ELF-1 (cell line): ENCODE data around the gene INIP.
"Not testable (repeated sequence)": the region's sequence is repeated elsewhere in the genome, so short reads cannot be mapped to it uniquely, and the experiment has no call there.

Experiments used
- DNase-seq: peaks from one replicate; pipeline ENCODE4 v3.0.0-alpha.2; 2016; ENCODE audit warnings: low read depth, low spot score

The INIP gene

GRCh38 chr9:112743216-112743836 is 25.4 kb upstream of the INIP start:
- DNase-seq, result no peak

DNA sequence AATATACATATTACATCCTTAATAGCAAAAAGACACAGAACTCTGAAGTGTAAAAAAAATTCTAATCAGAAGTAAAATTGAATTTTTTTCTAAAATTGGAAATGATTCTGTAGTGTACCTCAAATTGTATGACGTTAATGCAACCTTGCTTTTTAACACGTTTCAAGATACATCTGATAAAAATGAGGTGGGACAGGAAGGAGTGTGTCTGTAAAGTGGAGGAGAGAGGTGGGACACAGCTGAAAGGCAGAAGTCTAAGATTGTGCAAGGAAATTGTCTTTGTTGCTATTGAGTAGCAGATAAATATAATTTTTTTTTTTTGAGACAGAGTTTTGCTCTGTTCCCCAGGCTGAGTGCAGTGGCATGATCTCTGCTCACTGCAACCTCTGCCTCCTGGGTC is 17.0 kb upstream of the INIP start:
- no peak for DNase-seq

DNA sequence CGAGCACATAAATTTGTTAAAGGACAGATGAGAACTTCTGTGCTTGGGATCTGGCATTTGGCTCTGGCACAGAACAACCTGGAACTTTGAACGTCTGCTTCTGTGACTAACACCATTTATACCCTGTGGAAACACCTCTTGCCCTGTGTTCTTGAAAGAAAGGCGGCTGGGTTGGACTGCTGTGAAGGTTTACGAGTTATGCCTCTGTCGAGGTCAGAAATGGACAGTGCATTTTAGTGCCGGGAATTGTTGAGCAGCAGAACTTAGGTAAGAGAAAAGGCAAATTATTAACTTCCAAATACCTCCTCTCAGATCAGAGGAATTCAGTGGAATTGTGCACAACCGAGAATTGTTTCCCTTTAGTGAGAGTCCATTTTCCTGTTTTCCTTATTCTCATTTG is 14.1 kb upstream of the INIP start:
- no peak for DNase-seq

DNA sequence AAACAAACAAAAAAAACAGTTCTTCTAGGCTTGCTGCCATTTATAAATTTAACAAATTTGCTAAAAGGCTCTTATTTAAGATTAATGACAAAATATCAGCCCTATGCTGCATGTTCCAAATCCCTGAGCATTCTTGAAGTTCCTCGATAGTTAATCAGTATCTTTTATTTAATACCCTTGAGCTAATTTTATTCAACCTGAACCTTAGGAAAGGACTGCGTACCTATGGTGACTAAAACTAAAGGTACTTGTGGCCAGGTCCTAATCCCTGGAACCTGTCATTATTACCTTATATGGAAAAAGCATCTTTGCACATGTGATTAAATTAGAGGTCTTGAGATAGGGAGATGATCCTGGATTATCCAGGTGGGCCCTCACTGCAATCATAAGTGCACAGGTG is 10.5 kb upstream of the INIP start:
- no peak for DNase-seq

DNA sequence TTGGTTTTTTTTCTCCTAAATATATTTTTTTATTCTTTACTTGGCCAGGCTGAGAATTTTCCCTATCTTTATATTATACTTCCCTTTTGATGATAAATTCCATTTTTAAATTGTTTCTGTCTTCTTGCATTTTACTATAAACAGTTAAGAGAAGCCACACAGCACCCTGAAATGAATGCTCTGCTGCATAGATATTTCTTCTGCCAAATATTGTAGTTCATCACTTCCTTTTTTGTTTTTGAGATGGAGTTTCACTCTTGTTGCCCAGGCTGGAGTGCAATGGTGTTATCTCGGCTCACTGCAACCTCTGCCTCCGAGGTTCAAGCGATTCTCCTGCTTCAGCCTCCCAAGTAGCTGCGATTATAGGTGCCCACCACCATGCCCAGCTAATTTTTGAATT is 8.5 kb upstream of the INIP start:
- DNase-seq, result no peak

DNA sequence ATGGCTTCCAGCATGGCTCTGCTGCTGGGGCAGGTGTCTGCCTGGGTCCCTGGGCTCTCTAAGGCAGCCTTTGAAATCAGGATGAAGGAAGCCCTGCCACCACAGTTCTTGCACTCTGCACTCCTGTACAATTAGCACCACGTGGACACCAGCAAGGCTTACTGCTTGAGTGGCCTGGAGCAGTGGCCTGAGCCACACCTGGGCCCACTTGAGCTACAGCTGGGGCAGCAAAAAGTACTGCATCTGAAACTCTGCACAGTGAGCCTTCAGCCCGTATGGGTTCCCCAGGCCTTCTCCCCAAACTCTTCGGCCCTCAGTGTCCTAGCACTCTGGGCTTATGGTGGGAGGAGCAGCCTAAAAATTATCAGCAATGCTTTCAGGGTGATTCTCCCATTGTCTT is 8.0 kb upstream of the INIP start:
- no peak for DNase-seq

DNA sequence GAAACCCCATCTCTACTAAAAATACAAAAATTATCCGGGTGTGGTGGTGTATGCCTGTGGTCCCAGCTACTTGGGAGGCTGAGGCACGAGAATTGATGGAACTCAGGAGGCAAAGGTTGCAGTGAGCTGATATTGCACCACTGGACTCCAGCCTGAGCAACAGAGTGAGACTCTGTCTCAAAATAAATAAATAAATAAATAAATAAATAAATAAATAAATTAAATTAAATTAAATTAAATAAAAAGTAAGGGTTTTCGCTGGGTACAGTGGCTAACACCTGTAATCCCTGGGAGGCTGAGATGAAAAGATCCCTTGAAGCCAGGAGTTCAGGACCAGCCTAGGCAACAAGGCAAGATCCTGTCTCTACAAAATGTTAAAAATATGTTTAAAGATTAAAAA is 4.8 kb upstream of the INIP start:
- not testable (repeated sequence) for DNase-seq

GRCh38 chr9:112720113-112720780 is 2.3 kb upstream of the INIP start:
- DNase-seq, result no peak

DNA sequence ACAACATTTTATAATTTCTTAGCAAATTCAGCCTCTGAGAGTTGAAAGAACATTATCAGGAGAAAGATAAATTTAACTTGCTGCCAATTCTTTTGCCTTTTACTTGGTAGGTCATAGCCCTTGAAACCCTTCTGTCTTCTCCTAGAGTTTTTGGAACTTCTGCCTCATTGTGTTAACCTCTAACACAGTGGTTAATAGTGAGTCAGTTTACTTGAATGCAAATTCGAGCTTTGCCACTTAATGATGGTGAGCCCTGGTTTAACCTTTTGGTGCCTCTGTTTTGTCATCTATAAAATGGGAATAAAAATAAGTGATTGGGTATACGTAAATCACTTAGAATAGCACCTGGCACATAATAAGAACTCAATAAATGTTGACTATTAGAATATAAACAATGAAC is 1.8 kb upstream of the INIP start:
- DNase-seq, result no peak

DNA sequence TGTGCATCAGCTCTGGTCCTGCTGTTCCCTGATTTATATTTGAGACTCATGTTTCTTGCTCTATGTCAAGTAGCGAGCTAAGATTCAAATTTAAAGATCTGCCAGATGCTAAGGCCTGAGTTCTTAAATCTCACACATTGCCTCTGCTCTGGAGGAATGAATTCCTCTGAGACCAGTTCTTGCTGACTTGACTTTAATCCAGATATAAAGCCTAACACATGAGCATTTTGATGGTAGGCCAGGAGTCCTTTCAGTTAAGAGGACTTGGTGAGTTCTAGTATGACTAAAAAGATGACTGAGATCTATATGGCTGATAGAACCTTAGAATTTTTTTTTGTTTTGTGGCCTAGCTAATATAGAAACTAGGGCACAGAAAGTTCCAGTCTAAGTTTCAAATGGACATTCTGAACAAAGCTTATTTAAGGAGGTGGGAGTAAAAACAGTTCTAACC is 1.3 kb upstream of the INIP start:
- no peak for DNase-seq

DNA sequence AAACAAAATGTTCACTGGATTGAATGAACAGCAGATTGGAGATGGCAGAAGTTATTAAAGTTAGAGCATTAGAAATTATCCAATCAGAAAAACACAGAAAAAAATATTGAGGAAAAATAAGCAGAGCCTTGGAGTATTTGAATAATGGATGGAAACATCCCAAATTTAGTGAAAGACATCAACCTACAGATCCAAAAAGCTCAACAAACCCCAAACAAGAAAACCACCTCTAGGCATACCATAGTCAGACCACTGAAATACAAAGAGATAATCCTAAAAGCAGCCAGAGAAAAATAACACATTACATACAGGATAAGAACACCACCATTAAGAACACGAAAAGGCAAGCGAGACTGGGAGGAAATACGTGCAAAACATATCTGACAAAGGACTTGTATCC is 5.2 kb downstream of the INIP start:
- no peak for DNase-seq

DNA sequence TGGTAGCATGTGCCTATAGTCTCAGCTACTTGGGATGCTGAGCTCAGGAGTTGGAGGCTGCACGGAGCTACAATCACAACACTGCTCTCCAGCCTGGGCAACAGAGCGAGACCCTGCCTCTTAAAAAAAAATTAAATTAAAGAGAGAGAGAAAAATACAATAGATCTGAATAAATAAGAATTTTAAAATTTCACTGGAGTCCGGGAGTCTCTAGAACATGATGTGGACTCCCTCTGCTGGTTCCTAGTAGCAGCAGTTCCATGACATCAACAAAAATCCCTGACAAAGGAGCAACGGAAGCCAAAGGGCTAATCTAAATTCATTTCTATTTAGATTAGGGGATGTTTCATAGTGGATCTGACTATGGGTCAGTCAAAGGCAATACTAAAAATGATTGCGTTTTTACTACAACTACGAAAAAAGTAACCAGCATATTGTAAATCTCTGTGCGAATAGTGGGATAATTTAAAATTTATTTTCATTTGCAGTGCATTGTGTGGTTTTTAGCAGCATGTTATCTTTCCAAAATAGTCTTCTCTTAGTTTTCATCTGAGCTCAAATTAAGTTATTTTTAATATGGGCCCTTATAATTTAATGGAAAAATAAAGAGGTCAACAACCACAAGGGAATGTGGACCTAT is 6.7 kb downstream of the INIP start:
- DNase-seq, result peak; percentile 6

GRCh38 chr9:112705768-112706427 is 12.0 kb downstream of the INIP start:
- DNase-seq, result peak; percentile 15

DNA sequence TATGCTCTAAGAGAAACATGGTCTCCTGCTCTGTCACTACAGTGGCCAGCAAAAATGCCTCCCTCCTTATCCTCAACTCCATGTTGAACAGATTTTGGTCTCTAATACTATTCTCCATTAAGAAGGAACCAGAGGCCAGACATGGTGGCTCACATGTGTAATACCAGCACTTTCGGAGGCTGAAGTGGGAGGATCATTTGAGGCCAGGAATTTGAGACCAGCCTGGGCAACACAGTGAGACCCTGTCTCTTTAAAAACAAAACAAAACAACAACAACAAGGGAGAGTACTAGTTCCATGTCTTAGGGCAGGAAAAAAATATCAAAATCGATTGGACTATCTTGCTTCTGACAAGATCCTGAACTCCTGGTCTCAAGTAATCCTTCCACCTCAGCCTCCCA is 14.6 kb downstream of the INIP start:
- DNase-seq, result no peak

DNA sequence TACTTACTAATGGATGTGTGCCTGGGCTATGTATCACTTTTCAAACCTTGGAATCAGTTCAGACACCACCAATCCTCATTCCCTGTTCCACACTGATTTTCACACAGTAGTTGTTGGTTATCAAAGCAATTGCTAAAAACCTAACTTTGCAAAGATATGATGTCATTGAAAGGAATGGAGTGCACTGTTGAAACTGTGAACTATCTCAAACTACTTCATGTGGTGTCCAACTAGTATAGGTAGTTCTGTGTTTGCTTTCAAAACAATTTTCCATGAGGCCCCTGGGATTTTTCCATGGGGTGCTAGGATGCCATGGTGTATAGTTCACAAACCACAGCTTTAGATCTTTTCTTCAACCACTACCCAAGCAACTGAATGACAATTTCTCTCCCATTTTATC is 17.8 kb downstream of the INIP start:
- DNase-seq, result no peak

DNA sequence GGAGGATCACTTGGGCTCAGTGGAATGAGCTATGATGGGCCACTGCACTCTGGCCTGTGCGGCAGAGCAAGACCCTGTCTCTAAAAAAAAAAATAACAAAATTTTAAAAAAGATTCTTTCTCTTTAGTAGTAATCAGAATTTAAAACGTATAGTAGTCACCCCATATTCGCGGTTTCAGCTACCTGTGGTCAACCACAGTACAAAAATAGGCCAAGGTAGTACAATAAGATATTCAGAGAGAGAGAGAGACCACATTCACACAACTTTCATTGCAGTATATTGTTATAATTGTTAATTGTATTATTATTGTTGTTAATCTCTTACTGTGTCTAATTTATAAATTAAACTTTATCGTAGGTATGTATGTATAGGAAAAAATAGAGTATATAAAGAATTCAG is 18.7 kb downstream of the INIP start:
- no peak for DNase-seq

- no peak for DNase-seq
Observed at GRCh38 chr9:112696461-112696860, 21.5 kb downstream of the INIP start.

- no peak for DNase-seq
Observed at GRCh38 chr9:112694706-112695555, 23.0 kb downstream of the INIP start.

- no peak for DNase-seq
Observed at GRCh38 chr9:112689161-112689740, 28.7 kb downstream of the INIP start.

DNA sequence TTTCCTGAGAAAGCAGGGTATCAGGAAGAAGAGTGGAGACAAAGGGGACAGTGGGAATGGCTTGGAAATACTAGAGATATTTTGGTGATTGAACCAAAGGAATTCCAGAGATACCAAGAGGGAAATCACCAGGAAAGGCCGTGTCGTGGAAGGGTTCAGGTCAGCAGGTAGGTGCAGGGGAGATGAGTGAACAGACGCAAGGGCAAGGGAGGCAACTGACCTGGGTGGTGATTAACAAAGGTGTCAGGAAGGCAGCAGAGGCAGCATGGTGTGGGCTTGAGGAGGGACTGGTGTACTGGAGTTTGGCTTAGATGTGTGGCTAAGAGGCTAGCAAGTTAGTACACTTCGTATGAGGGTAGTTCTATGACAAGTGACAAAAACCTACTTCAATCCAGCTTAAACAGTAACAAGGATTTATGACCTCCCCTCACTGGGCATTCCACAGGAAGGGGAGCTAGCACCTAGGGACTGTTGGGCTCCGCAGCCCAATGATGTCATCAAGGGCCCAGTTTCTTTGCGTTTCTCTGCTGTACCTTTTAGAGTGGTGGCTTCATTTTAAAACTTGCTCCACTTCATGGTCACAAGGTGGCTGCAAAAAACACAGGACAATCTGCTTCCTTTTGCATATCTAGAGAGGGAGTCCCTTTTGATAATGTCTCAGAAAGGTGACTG is 37.0 kb downstream of the INIP start:
- DNase-seq, result peak; percentile 33

DNA sequence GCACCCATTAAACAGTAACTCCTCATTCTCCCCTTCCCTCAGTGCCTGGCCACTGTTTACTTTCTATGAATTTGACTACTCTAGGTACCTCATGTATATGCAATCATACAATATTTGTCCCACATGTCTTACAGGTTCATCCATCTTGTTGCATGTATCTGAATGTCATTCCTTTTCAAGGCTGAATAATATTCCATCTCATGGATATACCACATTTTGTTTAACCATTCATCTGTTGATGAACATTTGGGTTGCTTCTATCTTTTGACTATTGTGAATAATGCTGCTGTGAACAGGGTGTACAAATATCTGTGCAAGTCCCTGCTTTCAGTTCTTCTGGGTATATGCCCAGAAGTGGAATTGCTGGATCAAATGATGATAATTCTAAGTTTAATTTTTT is 40.9 kb downstream of the INIP start:
- no peak for DNase-seq
